Epithelial cell of proximal tubule (primary cell): ENCODE data around the gene GAB2. TPM values are rescaled to one million over a fixed set of nuclear protein-coding genes. Genes with fewer than 3 reads are reported as not detected.

Source experiments
- DNase-seq: peaks from one replicate; pipeline ENCODE4 v3.0.0-alpha.2; 2011; ENCODE audit warnings: low read depth
- H3K4me3 ChIP-seq: 2 replicates; pipeline ENCODE4 v1.5.1; 2011; ENCODE audit warnings: low read depth, mild to moderate bottlenecking, low read length
- CTCF ChIP-seq: conservative IDR thresholded peaks from 2 replicates; pipeline ENCODE4 v1.5.1; 2012; ENCODE audit warnings: low read depth, mild to moderate bottlenecking, low read length
- total RNA-seq: library from RNA; depleted of rRNA; stranded (reverse); fragments of >200 nt; gene quantifications from 2 replicates; pipeline ENCODE4 v1.2.3, GENCODE V29; 2015

Gene GAB2
- total RNA-seq, 1 donor from 2014 or later = 15.0 TPM

GRCh38 chr11:78318321-78319114 lies 99.1 kb downstream of the GAB2 start:
- no peak for TF ChIP-seq CTCF
- no peak for DNase-seq
- no peak overlapping the region for H3K4me3 ChIP-seq

- DNase-seq = no peak
- no peak for TF ChIP-seq CTCF
- H3K4me3 ChIP-seq = no peak overlapping the region
Observed at GRCh38 chr11:78315724-78316123, 101.9 kb downstream of the GAB2 start.

- H3K4me3 ChIP-seq = no peak overlapping the region
- TF ChIP-seq CTCF = no peak
- no peak for DNase-seq
Observed at GRCh38 chr11:78314762-78315161, 102.9 kb downstream of the GAB2 start.

- DNase-seq = no peak
- TF ChIP-seq CTCF = no peak
- no peak overlapping the region for H3K4me3 ChIP-seq
Observed at GRCh38 chr11:78313898-78314297, 103.7 kb downstream of the GAB2 start.

GRCh38 chr11:78313181-78313795 lies 104.3 kb downstream of the GAB2 start:
- H3K4me3 ChIP-seq = no peak overlapping the region
- DNase-seq = peak; percentile 90
- TF ChIP-seq CTCF = no peak

- no peak for TF ChIP-seq CTCF
- no peak for DNase-seq
- no peak overlapping the region for H3K4me3 ChIP-seq
Observed at GRCh38 chr11:78312712-78313111, 104.9 kb downstream of the GAB2 start.
